Omental fat pad (tissue), 4 donors: Measurements from ENCODE around the gene PHF21B. TPM values are rescaled to one million over a fixed set of nuclear protein-coding genes. Genes with fewer than 3 reads are reported as not detected.

ENCODE experiments used
- ATAC-seq: fragments of 150-250 bp; one replicate; pipeline ENCODE4 v1.9.1; 2016; ENCODE audit warnings: mild to moderate bottlenecking, moderate library complexity; ENCODE audit not compliant: low FRiP score
- DNase-seq: peaks from one replicate; pipeline ENCODE4 v3.0.0-alpha.2; 2019; ENCODE audit warnings: low spot score
- CTCF ChIP-seq, 3 donors: fragments of 450-650 bp; IDR thresholded peaks; one replicate each; pipeline ENCODE4 v1.5.1; 2016 to 2017; ENCODE audit warnings: antibody characterized with exemption in 3 of 3, mild to moderate bottlenecking in 3 of 3, moderate library complexity in 2 of 3
- total RNA-seq, 4 donors: library from RNA; depleted of rRNA; stranded (reverse); fragments of >200 nt; gene quantifications; one replicate each; pipeline ENCODE4 v1.1.0, GENCODE V29; 2016

The PHF21B gene
- total RNA-seq, 4 donors from 2014 or later: 0.44 TPM; not detected in 3

GRCh38 chr22:44842417-44842816 lies 167.4 kb downstream of the PHF21B start:
- TF ChIP-seq CTCF (IDR thresholded peaks at IDR 0.05): no peak
- ATAC-seq (no peak), DNase-seq (no peak)

GRCh38 chr22:44840611-44841322 lies 169.0 kb downstream of the PHF21B start:
- no peak for DNase-seq
- ATAC-seq: no peak
- TF ChIP-seq CTCF (IDR thresholded peaks at IDR 0.05): no peak

DNA sequence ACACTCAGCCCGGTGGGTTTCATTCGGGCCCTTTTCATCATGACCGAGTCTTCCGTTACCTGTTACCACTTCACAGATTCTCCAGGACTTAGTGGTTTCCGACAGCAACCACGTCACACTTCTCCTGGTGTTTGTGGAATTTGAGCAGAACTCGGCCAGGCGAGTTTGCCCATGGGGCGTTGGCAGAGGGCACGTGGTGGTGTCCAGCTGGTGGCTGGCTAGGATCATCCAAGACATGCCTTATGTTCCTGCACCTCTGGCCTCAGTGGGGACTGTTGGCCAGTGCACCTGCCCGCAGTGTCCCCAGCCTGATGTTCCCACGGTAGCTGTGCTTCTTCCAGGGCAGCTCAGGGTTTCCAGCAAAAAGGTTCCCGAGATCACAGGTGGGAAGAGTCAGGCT lies 170.1 kb downstream of the PHF21B start:
- DNase-seq (no peak), ATAC-seq (no peak)
- no peak for TF ChIP-seq CTCF (IDR thresholded peaks at IDR 0.05)

DNA sequence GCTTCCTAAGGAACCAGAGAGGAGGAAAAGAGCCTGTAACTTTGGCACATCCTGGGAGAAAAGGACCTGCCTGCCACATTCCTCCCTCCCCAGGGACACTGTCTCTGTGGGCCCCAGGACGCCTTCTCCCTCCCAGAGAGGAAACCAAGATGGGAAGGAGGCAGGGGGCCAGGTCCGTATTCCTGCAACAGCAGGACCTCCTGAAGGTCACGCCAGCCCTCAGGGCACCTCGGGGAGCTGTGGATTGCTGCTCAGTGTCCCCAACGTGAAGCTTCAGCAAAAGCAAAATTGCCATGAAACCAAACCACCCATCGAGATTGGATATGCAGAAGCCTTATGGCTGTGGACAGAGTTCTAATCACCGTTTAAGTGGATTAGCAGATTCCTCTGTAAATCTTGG lies 170.7 kb downstream of the PHF21B start:
- TF ChIP-seq CTCF (IDR thresholded peaks at IDR 0.05): no peak
- DNase-seq: no peak

GRCh38 chr22:44838316-44839016 lies 171.3 kb downstream of the PHF21B start:
- no peak for DNase-seq
- ATAC-seq: no peak
- TF ChIP-seq CTCF (IDR thresholded peaks at IDR 0.05): no peak

More for the DNA sequence above, 170.7 kb downstream of the PHF21B start:
- no peak for ATAC-seq

DNA sequence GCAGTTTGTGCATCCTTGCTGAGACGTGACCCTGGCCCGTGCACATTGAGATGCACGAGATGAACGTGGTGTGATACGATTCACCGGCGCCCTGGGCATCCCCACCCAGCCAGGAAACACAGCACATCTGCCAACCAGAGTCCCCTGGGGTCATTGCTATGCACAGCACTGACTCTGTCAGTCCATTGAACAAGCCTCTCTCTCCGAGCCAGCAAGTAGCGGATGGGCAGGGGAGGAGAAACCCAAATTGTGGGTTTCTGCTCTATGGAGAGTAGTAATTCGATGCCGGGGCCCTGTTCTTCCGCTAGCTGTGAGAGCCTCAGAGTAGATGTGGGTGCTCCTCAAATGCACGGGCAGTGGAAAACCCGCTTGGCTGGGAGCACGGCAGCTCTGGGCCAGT lies 172.3 kb downstream of the PHF21B start:
- no peak for DNase-seq
- no peak for ATAC-seq
- TF ChIP-seq CTCF (IDR thresholded peaks at IDR 0.05): no peak

GRCh38 chr22:44834065-44834464 lies 175.7 kb downstream of the PHF21B start:
- TF ChIP-seq CTCF (IDR thresholded peaks at IDR 0.05): no peak
- ATAC-seq (no peak), DNase-seq (no peak)
